Skeletal muscle tissue (tissue), 4 donors: Measurements from ENCODE around the gene SLC11A2. TPM values are rescaled to one million over a fixed set of nuclear protein-coding genes. Genes with fewer than 3 reads are reported as not detected.
"Not testable (repeated sequence)": the region's sequence is repeated elsewhere in the genome, so short reads cannot be mapped to it uniquely, and the experiment has no call there.

Source experiments
- H3K27ac ChIP-seq: one replicate; pipeline ENCODE4 v1.7.0; 2013; ENCODE audit warnings: mild to moderate bottlenecking, low read depth, low read length, inconsistent platforms
- H3K27me3 ChIP-seq, 3 donors: one replicate each; pipeline ENCODE4 v1.7.0; 2013; ENCODE audit warnings: low read length in 3 of 3; ENCODE audit not compliant: control insufficient read depth in 3 of 3, insufficient read depth in 3 of 3
- H3K36me3 ChIP-seq, 3 donors: one replicate each; pipeline ENCODE4 v1.7.0; 2013; ENCODE audit warnings: low read length in 3 of 3; ENCODE audit not compliant: control insufficient read depth in 3 of 3, insufficient read depth in 3 of 3
- H3K4me1 ChIP-seq, 3 donors: one replicate each; pipeline ENCODE4 v1.7.0; 2013; ENCODE audit warnings: low read length in 3 of 3, mild to moderate bottlenecking in 3 of 3; ENCODE audit not compliant: control insufficient read depth in 3 of 3, insufficient read depth in 3 of 3
- H3K4me3 ChIP-seq, 3 donors: one replicate each; pipeline ENCODE4 v1.7.0; 2013; ENCODE audit warnings: low read length in 3 of 3
- H3K9ac ChIP-seq, 3 donors: one replicate each; pipeline ENCODE4 v1.7.0; 2013; ENCODE audit warnings: low read length in 3 of 3, mild to moderate bottlenecking in 3 of 3, moderate library complexity in 2 of 3, low read depth in 1 of 3
- H3K9me3 ChIP-seq, 3 donors: one replicate each; pipeline ENCODE4 v1.7.0; 2013; ENCODE audit warnings: low read length in 3 of 3; ENCODE audit not compliant: control insufficient read depth in 3 of 3
- total RNA-seq: library from RNA; depleted of rRNA; stranded (reverse); fragments of >200 nt; gene quantifications from one replicate; pipeline ENCODE4 v1.2.3, GENCODE V29; 2014
- donor health status: Osteomylitis.

Gene SLC11A2
- total RNA-seq, 1 donor from 2014 or later: 39.1 TPM

- H3K4me3 ChIP-seq: no peak overlapping the region
- H3K27me3 ChIP-seq: no peaks in the 10 kb centered on the region
- H3K27ac ChIP-seq: no peak overlapping the region
- no peaks in the 10 kb centered on the region for H3K4me1 ChIP-seq
- H3K9ac ChIP-seq: no peak overlapping the region
- H3K9me3 ChIP-seq: no peaks in the 10 kb centered on the region
- H3K36me3 ChIP-seq: peaks cover 0 to 3% (median 0%) of the 10 kb centered on the region in 3 donors
These were observed 70.5 kb downstream of the SLC11A2 start for GRCh38 chr12:50955697-50956096.

- no peak overlapping the region for H3K4me3 ChIP-seq
- no peak overlapping the region for H3K27ac ChIP-seq
- no peaks in the 10 kb centered on the region for H3K9me3 ChIP-seq
- H3K4me1 ChIP-seq: no peaks in the 10 kb centered on the region
- no peaks in the 10 kb centered on the region for H3K27me3 ChIP-seq
- peaks cover 0 to 3% (median 0%) of the 10 kb centered on the region in 3 donors for H3K36me3 ChIP-seq
- H3K9ac ChIP-seq: no peak overlapping the region
These were observed 70.9 kb downstream of the SLC11A2 start for GRCh38 chr12:50955288-50955687.

GRCh38 chr12:50954789-50955188 is 71.4 kb downstream of the SLC11A2 start:
- not testable (repeated sequence) for H3K9ac ChIP-seq, H3K27ac ChIP-seq, H3K36me3 ChIP-seq, H3K4me3 ChIP-seq, H3K27me3 ChIP-seq, H3K4me1 ChIP-seq, H3K9me3 ChIP-seq

- Histone ChIP-seq H3K36me3 (peaks cover 0 to 3% (median 0%) of the 10 kb centered on the region in 3 donors), H3K9me3 (no peaks in the 10 kb centered on the region), H3K27ac (no peak overlapping the region)
These were observed 73.1 kb downstream of the SLC11A2 start for GRCh38 chr12:50953047-50953446.

DNA sequence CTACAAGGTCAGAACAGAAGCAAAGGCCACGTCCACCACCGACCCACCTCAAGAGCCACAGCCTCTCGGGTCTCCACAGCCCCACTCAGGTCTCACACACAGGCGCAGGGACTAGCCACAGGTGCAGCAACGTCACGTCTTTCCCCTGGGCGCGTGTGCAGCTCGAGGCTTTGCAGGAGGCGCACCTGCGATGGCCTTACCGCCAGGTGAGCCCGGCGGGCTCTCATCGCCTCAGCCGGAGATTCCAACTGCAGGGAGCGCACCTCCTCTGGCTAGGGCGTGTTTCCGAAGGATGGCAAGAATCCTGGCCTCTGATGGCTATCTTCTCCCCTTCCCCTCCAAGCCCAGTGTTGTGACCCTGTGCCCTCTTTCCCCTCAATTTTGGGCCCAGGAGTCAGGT is 73.7 kb downstream of the SLC11A2 start, which contains the start of gene HIGD1C:
Gene HIGD1C (plus strand): TSS at position 35 of the 400 bp plus-strand sequence. CDS start 1,455 bp downstream, outside the sequence.
- H3K27me3 ChIP-seq: no peaks in the 10 kb centered on the region
- H3K9me3 ChIP-seq: no peaks in the 10 kb centered on the region
- peaks cover 0 to 8% (median 3%) of the 10 kb centered on the region in 3 donors for H3K4me1 ChIP-seq
- H3K27ac ChIP-seq: no peak within 1 kb of the TSS
- H3K36me3 ChIP-seq: peaks cover 0 to 3% (median 0%) of the 10 kb centered on the region in 3 donors
- H3K9ac ChIP-seq: no peak within 1 kb of the TSS
- no peak within 1 kb of the TSS for H3K4me3 ChIP-seq

More at GRCh38 chr12:50953047-50953446, 73.1 kb downstream of the SLC11A2 start:
- H3K4me3 ChIP-seq: no peak overlapping the region
- no peak overlapping the region for H3K9ac ChIP-seq
- H3K4me1 ChIP-seq: peaks cover 0 to 3% (median 2%) of the 10 kb centered on the region in 3 donors
- no peaks in the 10 kb centered on the region for H3K27me3 ChIP-seq

- H3K9ac ChIP-seq: no peak overlapping the region
- H3K4me3 ChIP-seq: no peak overlapping the region
- peaks cover 0 to 8% (median 3%) of the 10 kb centered on the region in 3 donors for H3K4me1 ChIP-seq
- peaks cover 0 to 3% (median 0%) of the 10 kb centered on the region in 3 donors for H3K36me3 ChIP-seq
- no peak overlapping the region for H3K27ac ChIP-seq
- no peaks in the 10 kb centered on the region for H3K27me3 ChIP-seq
- no peaks in the 10 kb centered on the region for H3K9me3 ChIP-seq
These were observed 75.1 kb downstream of the SLC11A2 start for GRCh38 chr12:50951112-50951511.

GRCh38 chr12:50949801-50950302 is 76.3 kb downstream of the SLC11A2 start:
- Histone ChIP-seq H3K36me3 (peaks cover 0 to 3% (median 0%) of the 10 kb centered on the region in 3 donors), H3K27ac (no peak overlapping the region), H3K4me1 (peaks cover 0 to 8% (median 3%) of the 10 kb centered on the region in 3 donors), H3K27me3 (no peaks in the 10 kb centered on the region), H3K9ac (no peak overlapping the region), H3K4me3 (no peak overlapping the region), H3K9me3 (no peaks in the 10 kb centered on the region)

DNA sequence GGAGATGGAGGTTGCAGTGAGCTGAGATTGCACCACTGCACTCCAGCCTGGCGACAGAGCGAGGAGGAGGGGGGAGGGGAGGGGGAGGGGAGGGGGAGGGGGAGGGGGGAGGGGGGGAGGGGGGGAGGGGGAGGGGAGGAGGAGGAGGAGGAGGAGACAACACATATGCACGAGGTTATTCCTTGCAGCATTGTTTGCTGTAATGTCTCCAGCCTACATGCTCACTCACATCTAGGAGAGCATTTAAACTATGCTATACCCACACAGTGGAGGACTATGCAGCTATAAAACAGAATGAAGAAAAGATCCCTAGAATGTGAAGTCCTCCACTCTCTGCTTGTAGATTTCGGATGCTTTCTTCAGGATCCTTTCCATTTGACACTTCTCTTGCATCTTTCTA is 77.4 kb downstream of the SLC11A2 start:
- H3K9ac ChIP-seq: no peak overlapping the region
- H3K27me3 ChIP-seq: no peaks in the 10 kb centered on the region
- peaks cover 0 to 3% (median 0%) of the 10 kb centered on the region in 3 donors for H3K36me3 ChIP-seq
- no peaks in the 10 kb centered on the region for H3K9me3 ChIP-seq
- no peak overlapping the region for H3K4me3 ChIP-seq
- no peak overlapping the region for H3K27ac ChIP-seq
- peaks cover 0 to 8% (median 3%) of the 10 kb centered on the region in 3 donors for H3K4me1 ChIP-seq

DNA sequence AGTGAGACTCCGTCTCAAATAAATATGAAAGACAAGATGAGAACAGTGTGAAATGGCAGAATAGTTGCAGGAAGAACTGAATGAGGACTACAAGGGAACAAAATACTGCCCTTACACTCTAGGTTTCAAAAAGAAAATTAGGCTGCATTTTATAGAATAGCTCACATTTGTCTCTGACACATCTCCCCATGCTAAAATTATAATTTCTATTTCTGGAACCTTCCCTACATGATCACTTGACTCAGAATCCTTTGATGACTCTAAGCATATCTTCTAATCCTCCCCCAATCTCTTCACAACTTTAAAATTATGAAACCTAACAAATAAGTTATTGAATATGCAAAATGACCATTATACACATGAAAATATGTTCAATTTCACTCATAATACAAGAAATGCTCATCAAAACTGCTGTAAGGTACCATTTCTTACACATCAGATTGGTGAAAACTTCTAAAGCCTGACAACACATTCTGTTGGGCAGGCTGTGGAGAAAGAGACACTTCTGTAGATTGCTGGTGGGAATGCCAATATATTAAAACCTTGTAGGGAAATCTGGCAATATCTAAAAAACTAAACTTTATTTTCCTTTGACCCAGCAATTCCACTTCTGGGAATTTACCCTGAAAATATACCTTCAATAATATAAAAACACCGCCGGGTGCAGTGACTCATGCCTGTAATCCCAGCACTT is 78.1 kb downstream of the SLC11A2 start:
- H3K27me3 ChIP-seq: no peaks in the 10 kb centered on the region
- no peak overlapping the region for H3K9ac ChIP-seq
- H3K4me1 ChIP-seq: peaks cover 0 to 8% (median 3%) of the 10 kb centered on the region in 3 donors
- no peak overlapping the region for H3K4me3 ChIP-seq
- H3K27ac ChIP-seq: no peak overlapping the region
- H3K36me3 ChIP-seq: peaks cover 0 to 3% (median 0%) of the 10 kb centered on the region in 3 donors
- H3K9me3 ChIP-seq: no peaks in the 10 kb centered on the region

- Histone ChIP-seq H3K9me3 (no peaks in the 10 kb centered on the region), H3K36me3 (peaks cover 3 to 11% (median 7%) of the 10 kb centered on the region in 3 donors), H3K4me1 (peaks cover 13 to 17% (median 15%) of the 10 kb centered on the region in 3 donors), H3K27me3 (no peaks in the 10 kb centered on the region), H3K4me3 (no peak overlapping the region), H3K9ac (no peak overlapping the region), H3K27ac (no peak overlapping the region)
These were observed 88.5 kb downstream of the SLC11A2 start for GRCh38 chr12:50937653-50938052.
